GM19023 (cell line): Measurements from ENCODE around the gene TMEM196.
"Not testable (repeated sequence)": the region's sequence is repeated elsewhere in the genome, so short reads cannot be mapped to it uniquely, and the experiment has no call there.

Source experiments
- ATAC-seq: cut with Tn5 transposase; IDR thresholded peaks from one replicate; pipeline ENCODE4 v1.9.1; 2021; ENCODE audit warnings: mild to moderate bottlenecking, moderate library complexity; ENCODE audit not compliant: unreplicated experiment

Gene TMEM196

GRCh38 chr7:19708397-19709248 is 64.8 kb downstream of the TMEM196 start, which contains the start of gene POLR1F:
TSS of gene POLR1F (minus strand) at chr7:19709037. CDS start at chr7:19709016, 21 bp downstream.
- ATAC-seq, result peak; percentile 99

GRCh38 chr7:19707240-19707639 is 66.2 kb downstream of the TMEM196 start:
- no peak for ATAC-seq

- ATAC-seq, result no peak
These were observed 67.8 kb downstream of the TMEM196 start for GRCh38 chr7:19705663-19706062.

- ATAC-seq, result no peak
These were observed 71.9 kb downstream of the TMEM196 start for GRCh38 chr7:19701471-19701870.

- ATAC-seq, result no peak
These were observed 72.5 kb downstream of the TMEM196 start for GRCh38 chr7:19700936-19701335.

GRCh38 chr7:19698331-19698730 is 75.1 kb downstream of the TMEM196 start:
- no peak for ATAC-seq

- no peak for ATAC-seq
These were observed 76.5 kb downstream of the TMEM196 start for GRCh38 chr7:19696926-19697325.

GRCh38 chr7:19692111-19692828 is 81.1 kb downstream of the TMEM196 start:
- no peak for ATAC-seq

- ATAC-seq, result no peak
These were observed 82.7 kb downstream of the TMEM196 start for GRCh38 chr7:19690736-19691135.

GRCh38 chr7:19689130-19689529 is 84.3 kb downstream of the TMEM196 start:
- not testable (repeated sequence) for ATAC-seq

GRCh38 chr7:19681596-19681995 is 91.8 kb downstream of the TMEM196 start:
- ATAC-seq, result no peak

- ATAC-seq, result no peak
These were observed 96.2 kb downstream of the TMEM196 start for GRCh38 chr7:19677180-19677579.

- ATAC-seq, result no peak
These were observed 97.6 kb downstream of the TMEM196 start for GRCh38 chr7:19675816-19676215.

GRCh38 chr7:19674266-19674960 is 99.0 kb downstream of the TMEM196 start:
- no peak for ATAC-seq

- ATAC-seq, result no peak
These were observed 102.6 kb downstream of the TMEM196 start for GRCh38 chr7:19670806-19671205.
